Right ventricle myocardium inferior (tissue), 1 donor: ENCODE measurements around the gene DLL1. TPM values are rescaled to one million over a fixed set of nuclear protein-coding genes. Genes with fewer than 3 reads are reported as not detected.

Experiments
- ATAC-seq: fragments of 200-7000 bp; cut with Tn5 transposase; one replicate; pipeline ENCODE4 v1.9.1; 2020; ENCODE audit warnings: mild to moderate bottlenecking, moderate library complexity
- DNase-seq: peaks from one replicate; pipeline ENCODE4 v3.0.0; 2021; ENCODE audit errors: missing footprints
- intact Hi-C: fragments of 100-400 bp; cut with DNase I; formaldehyde crosslinking; loops from one replicate; pipeline ENCODE4 v1.11.0; 2022
- total RNA-seq: library from RNA; stranded (reverse); fragmentation: NEBNext Ultra II Directional; extraction: Animal tissue kit (Norgen Biotek cat#: 25700); gene quantifications from one replicate; pipeline ENCODE4 v1.2.1, GENCODE V29; 2021
- donor health status: DM: no; HTN: yes; CAD: no; lungs with severe emphysema.

The DLL1 gene
- total RNA-seq, 1 donor from 2014 or later = 21.5 TPM

DNA sequence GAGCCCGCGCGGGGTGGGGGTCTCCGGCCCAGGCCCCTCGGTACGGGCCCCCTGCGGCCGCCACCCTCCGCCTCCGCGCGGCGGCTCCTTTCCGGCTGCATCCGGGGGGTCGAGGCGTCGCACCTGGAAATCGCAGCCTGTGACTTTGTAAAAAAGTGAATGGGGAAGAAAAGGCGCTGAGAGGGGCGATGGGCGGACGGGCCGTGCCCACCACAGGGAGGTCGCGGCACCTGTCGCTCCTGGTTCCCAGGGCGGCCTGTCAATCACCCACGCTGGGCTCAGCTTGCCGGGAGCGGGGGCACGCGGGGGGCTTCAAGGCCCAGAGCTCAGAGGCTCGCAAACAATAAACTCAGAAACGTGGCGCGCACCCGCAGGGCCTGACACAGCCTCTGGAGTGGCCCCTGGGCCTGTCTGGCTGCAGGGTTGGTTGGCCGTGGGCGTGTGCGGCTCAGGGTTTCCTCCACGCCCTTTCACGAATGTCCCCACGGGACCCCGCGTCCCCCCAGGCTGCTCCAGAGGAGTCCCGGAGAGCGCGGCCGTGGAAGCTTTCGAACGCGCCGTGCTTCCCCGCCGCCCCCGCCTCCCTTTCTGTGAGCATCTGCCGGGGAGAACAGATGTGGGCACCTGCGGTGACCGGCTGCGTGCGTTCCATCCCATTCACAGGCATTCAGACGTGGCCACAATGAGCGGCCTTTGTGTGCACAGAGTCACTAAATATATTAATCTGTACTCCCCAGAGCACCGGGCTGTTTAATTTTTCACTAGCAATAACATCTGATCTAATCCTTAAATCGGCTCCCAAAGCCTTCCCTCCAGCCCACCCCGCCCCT, 6.1 kb upstream of the DLL1 start:
- intact Hi-C loops = no loop called here
- DNase-seq (no peak), ATAC-seq (no peak)

GRCh38 chr6:170296423-170296745, 5.5 kb upstream of the DLL1 start:
- DNase-seq = no peak

GRCh38 chr6:170295510-170296422, 4.9 kb upstream of the DLL1 start:
- ATAC-seq = no peak

More at GRCh38 chr6:170296423-170296745, 5.5 kb upstream of the DLL1 start:
- intact Hi-C loops = no loop called here
- no peak for ATAC-seq

DNA sequence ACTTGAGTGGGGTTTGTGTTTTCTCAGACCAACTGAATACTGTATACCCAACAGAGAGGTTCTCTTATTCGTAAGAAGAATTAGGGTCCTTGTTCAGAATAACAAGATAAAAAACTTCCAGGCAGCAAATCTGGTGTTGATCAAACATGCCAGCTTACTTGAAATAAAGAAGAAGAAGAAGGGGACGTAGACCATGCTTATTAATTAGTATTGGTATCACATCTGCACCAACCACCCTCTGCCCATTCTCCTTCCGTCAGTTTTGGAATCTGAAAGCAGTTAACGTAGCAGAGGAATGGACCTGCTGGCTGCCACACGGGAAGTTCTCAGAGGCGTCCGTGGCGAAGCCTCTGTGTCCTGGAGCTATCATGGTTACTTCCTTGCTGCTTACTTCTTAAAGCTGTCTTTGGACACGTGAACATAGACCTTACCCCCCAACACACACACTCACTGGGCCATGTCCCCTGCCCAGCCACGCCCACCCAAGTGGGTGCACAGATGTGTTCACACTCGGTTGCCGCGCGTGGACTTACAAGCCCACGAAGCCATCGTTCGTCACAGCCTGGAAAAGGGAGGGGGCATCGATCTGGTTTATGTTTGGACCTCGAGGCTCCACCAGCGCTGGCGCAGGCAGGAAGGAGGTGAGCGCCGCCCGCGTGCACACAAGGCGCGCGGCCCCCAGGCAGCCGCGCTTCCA, 4.1 kb upstream of the DLL1 start:
- intact Hi-C loops = loop anchor here (5.0 kb wide), 2 partner anchors 128 to 232 kb away; no protein-coding TSS in a partner anchor
- no peak for ATAC-seq
- no peak for DNase-seq

More at GRCh38 chr6:170295510-170296422, 4.9 kb upstream of the DLL1 start:
- intact Hi-C loops = no loop called here
- DNase-seq = no peak

- intact Hi-C loops = loop anchor here (5.0 kb wide), 2 partner anchors 127 to 233 kb away; no protein-coding TSS in a partner anchor
- ATAC-seq (no peak), DNase-seq (no peak)
These were observed 3.4 kb upstream of the DLL1 start for GRCh38 chr6:170294298-170294730.

DNA sequence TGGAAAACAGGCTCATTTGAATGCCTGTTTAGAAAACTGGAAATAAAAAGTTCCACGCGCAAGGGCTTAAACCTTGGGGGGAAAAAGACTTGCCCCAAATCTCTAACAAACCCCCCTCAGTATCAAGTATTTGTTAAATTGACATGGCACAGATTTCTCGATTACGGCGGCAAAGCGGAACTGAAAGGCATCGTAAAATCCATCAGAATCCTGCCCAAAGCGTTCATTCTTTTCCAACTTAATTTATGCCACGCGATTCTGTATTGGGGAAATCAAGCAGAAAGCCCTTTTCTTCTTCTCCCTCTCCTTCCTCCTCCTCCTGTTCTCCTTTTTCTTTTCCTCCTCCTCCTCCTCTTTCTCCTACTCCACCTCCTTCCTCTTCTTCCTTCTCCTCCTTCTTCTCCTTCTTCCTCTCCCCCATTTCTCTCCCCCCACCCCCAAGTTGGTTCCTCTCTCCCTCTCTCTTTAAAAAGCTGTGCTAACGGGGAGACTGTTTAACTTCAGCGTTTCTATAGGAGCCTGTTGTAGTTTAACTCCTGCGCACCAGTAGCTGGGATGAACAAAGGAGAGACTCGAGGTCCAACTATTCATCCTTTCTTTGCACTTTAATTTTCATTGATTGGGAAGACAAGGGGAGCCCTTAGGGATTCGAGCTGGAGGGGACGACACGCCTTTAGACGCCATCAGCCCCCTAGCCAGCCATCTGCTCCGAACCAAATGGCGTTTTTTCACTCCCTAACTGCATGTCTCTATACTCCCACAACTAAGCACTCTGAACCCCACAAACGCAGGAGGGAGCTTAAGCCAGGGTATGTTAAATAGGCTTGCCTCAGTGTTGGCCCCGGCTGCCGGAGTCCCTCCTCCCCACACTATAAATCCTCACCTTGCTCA, 2.7 kb upstream of the DLL1 start:
- intact Hi-C loops = loop anchor here (2.0 to 5.0 kb wide), 4 partner anchors 126 to 461 kb away; no protein-coding TSS in a partner anchor
- ATAC-seq (no peak), DNase-seq (no peak)

DNA sequence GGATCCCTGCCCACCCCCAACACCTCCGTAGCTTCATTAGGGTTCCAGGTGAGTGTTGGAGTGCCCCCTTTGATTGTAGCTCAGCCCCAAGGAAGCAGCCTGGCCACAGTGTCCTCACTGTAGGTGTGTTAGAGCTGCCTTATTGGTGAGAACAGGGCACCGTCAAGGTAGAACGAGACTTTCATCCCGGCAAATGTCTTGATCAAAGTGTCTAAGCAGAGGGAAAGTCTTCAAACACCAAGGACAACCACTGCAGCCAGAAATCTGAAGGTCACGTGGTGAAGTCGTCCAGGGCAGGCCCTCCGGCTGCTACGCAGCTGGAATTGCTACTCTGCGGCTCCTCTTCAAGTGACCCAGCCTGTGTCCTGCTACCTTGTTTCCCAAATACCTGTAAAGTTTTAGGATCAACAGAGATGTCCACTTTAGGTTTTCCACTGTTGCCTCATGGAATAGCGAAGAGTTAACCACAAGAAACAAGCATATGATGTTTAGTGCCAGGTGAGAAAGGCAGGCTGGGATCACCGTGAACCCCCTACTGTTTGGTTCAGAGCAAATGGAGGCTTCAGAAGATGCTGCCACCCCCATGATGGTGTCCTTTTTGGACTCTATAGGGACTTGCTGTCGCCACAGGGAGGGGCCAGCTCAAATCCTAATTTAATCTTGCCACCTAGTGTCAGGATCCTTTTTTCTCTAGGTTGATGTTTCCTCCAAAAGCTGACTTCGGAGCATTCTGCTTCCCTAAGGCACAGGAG, 1.7 kb upstream of the DLL1 start:
- ATAC-seq = peak; percentile 12
- DNase-seq = no peak
- intact Hi-C loops = loop anchor here (2.0 to 5.0 kb wide), 4 partner anchors 125 to 460 kb away; no protein-coding TSS in a partner anchor

GRCh38 chr6:170292111-170292406, 1.2 kb upstream of the DLL1 start:
- ATAC-seq = no peak
- DNase-seq = no peak
- intact Hi-C loops = loop anchor here (2.0 to 5.0 kb wide), 4 partner anchors 125 to 459 kb away; no protein-coding TSS in a partner anchor

- ATAC-seq = peak; percentile 49
- intact Hi-C loops = loop anchor here (2.0 to 5.0 kb wide), 4 partner anchors 124 to 459 kb away; no protein-coding TSS in a partner anchor
These were observed 613 bp upstream of the DLL1 start for GRCh38 chr6:170291271-170292110.

DNA sequence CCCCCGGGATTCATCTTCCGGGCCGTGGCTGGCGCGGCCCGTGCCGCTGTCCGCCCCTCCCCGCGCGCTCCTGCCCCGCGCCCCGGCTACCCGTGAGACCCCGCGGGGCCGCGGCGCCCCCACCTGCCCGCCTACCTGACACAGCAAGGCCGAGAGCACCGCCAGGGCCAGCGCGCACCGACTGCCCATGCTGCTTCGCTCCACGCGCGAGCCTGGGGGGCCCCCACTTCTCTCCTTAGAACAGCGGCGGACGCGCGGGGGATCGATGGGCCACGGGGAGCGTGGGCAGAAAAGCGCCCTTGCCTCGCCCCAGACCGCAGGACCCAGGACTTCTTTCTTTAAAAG, 955 bp downstream of the DLL1 start:
- intact Hi-C loops = loop anchor here (1.0 to 5.0 kb wide), 5 partner anchors 43 to 246 kb away; no protein-coding TSS in a partner anchor
- ATAC-seq = no peak
- DNase-seq = no peak

More at GRCh38 chr6:170291271-170292110, 613 bp upstream of the DLL1 start:
- peak; percentile 89 for DNase-seq

DNA sequence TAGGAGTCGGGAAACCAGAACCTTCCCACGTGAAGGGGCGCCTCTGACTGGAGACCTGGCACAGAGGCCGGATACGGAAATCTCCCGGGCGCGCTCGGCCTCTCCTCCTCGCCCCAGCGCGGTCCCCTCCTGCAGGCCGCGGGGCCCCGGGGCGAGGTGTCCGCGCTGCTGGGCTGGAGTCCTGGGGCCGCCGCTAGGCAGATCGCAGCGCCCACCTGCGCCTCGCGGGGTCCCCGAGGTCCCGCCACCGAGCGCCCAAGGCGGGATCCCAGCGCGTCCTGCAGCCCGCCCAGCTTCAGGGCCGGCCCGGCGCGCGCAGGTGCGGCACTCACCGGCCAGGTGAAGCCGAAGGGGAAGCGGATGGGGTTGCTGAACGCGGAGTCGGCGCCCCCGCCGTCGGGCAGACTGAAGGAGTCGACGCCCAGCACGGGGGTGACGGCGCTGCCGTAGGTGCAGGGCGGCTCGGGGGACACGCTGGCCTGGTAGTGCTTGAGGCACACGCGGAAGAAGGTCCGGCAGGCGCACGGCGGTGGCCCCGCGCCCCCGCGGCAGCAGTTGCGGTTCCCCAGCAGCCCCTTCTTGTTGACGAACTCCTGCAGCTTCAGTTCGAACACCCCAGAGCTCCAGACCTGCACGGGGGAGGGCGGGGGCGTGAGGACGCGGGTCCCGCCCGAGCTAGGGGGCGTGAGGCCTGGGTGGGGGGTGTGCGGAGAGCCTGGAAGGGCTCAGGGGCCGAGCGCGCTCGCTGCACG, 1.5 kb downstream of the DLL1 start:
- no peak for ATAC-seq
- intact Hi-C loops = loop anchor here (5.0 kb wide), 2 partner anchors 42 to 152 kb away; no protein-coding TSS in a partner anchor
- no peak for DNase-seq

- no peak for ATAC-seq
- DNase-seq = no peak
- intact Hi-C loops = loop anchor here (5.0 kb wide), 2 partner anchors 42 to 152 kb away; no protein-coding TSS in a partner anchor
These were observed 2.1 kb downstream of the DLL1 start for GRCh38 chr6:170288852-170289179.

DNA sequence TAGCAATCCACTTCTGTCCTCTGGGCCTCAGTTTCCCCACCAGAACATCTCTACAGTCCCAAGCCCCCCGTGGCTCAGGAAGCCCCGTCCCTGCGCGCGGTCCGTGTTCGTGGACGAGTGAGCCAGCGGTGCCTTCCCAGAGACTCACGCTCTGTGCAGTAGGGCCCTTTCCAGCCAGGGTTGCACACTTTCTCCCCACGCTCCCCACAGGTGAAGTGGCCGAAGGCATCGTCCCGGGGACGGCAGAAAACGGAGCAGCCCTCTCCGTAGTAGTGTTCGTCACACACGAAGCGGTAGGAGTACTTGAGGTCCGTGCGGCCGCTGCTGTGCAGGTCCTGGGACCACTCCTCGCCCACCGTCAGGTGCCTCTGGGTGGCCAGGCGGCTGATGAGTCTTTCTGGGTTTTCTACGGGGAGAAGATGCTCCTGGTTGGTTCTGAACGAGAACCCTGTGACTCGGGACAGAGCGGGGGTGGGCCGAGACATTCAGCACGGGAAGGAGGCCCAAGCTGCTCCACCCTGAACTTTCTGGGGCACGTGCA, 2.7 kb downstream of the DLL1 start:
- intact Hi-C loops = loop anchor here (5.0 kb wide), 2 partner anchors 41 to 151 kb away; no protein-coding TSS in a partner anchor
- ATAC-seq (no peak), DNase-seq (no peak)

- ATAC-seq = peak; percentile 29
- no peak for DNase-seq
- intact Hi-C loops = loop anchor here (5.0 kb wide), 2 partner anchors 40 to 150 kb away; no protein-coding TSS in a partner anchor
These were observed 3.5 kb downstream of the DLL1 start for GRCh38 chr6:170287371-170287876.

DNA sequence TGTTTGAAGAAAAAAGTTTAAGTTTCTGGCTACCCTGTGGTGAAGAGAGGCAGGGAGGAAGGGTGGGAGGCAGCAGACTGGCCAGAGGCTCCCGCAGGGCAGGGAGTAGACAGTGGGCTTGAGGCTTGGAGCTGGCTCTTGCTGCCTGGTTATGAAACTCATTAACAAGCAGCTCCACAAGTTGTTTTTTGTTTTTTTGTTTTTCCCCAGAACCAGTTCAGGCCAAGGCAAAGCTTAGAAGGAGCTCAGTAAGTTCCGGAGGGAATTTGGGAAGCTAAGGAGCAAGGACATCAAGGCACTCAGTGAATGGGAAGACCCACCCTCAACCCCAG, 4.0 kb downstream of the DLL1 start:
- intact Hi-C loops = loop anchor here (5.0 kb wide), 2 partner anchors 40 to 150 kb away; no protein-coding TSS in a partner anchor
- peak; percentile 48 for ATAC-seq

More for the DNA sequence above, 4.0 kb downstream of the DLL1 start:
- DNase-seq = no peak
